ENCODE data around the gene SGPP2. TPM values are rescaled to one million over a fixed set of nuclear protein-coding genes. Genes with fewer than 3 reads are reported as not detected.
"Not testable (repeated sequence)": the region's sequence is repeated elsewhere in the genome, so short reads cannot be mapped to it uniquely, and the experiment has no call there.

The SGPP2 gene
- polyA plus RNA-seq, 4 donors = 4.0 to 19.1 (median 8.1) TPM

DNA sequence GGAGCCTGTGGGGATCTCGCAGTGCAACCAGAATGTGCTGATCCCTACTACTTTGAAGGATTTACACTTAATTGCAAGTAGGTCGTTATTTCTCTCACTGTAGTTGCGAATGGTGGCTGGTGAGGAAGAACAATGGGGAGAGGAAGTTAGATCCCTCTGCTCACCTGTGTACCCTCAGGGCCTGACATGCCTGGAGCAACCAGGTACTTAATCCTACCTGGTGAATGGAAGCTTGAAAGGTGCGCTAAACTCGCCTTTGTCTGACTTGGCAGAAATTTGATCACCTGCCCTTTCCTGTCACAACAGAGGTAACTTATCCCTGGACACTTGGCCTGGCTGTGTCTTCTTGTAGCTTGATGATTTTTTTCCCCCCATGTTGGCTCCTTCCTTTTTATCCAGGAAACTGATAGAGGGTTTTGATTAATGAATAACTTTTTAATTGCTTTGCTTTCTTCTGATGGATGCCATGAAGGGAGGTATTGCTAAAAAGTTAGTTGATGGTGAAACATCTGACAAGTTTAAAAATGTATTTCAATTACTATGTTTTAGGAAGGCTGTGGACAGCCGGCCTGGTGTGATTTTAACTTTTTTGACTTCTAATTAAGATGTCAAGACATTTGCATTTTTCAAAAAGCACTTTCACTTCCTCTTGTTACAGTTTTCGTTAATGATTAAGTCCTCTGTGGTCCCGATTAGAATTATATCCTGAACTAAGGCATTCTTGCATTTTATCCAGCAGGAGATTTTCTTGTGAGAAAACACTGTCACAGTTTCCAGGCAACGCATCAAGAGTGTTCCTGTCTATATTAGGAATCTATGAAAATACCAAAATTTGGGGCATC lies 9.2 kb downstream of the SGPP2 start:
- Histone ChIP-seq H3K4me1 (ENCODE audit: control insufficient read depth in 3 of 3, insufficient read depth in 2 of 3, low read depth in 1 of 3, low read length in 2 of 3) (peaks cover 0 to 12% (median 7%) of the 10 kb centered on the region in 3 donors), H3K4me3 (ENCODE audit: low read depth in 1 of 3, low read length in 3 of 3) (no peak overlapping the region), H3K27ac (ENCODE audit: low read depth in 1 of 3, low read length in 2 of 3) (peak overlapping the region in 2 of 3 donors; percentile 73 to 86), H3K27me3 (ENCODE audit: control insufficient read depth in 3 of 3, insufficient read depth in 3 of 3, low read length in 3 of 3) (no peaks in the 10 kb centered on the region), H3K36me3 (ENCODE audit: control insufficient read depth in 3 of 3, insufficient read depth in 2 of 3, low read depth in 1 of 3, low read length in 3 of 3) (no peaks in the 10 kb centered on the region), H3K9me3 (ENCODE audit: control insufficient read depth in 2 of 2, insufficient read depth in 1 of 2, low read depth in 1 of 2, low read length in 1 of 2) (no peaks in the 10 kb centered on the region)
- FAIRE-seq (no peak), DNase-seq (peak; percentile 44 to 70)
- 15 to 53% (median 34%) methylated on average over 9 of the region's 9 CpGs for WGBS, 3 donors

- no peak overlapping the region for H3K4me3 ChIP-seq (ENCODE audit: low read depth in 1 of 3, low read length in 3 of 3)
- no peak for FAIRE-seq
- peaks cover 0 to 12% (median 7%) of the 10 kb centered on the region in 3 donors for H3K4me1 ChIP-seq (ENCODE audit: control insufficient read depth in 3 of 3, insufficient read depth in 2 of 3, low read depth in 1 of 3, low read length in 2 of 3)
- 20 to 63% (median 32%) methylated on average over 4 of the region's 4 CpGs for WGBS, 3 donors
- H3K27ac ChIP-seq (ENCODE audit: low read depth in 1 of 3, low read length in 2 of 3) = peak overlapping the region in 2 of 3 donors; percentile 73 to 76
- DNase-seq = peak in 1 of 2 donors; percentile 45
- H3K36me3 ChIP-seq (ENCODE audit: control insufficient read depth in 3 of 3, insufficient read depth in 2 of 3, low read depth in 1 of 3, low read length in 3 of 3) = no peaks in the 10 kb centered on the region
- no peaks in the 10 kb centered on the region for H3K27me3 ChIP-seq (ENCODE audit: control insufficient read depth in 3 of 3, insufficient read depth in 3 of 3, low read length in 3 of 3)
- H3K9me3 ChIP-seq (ENCODE audit: control insufficient read depth in 2 of 2, insufficient read depth in 1 of 2, low read depth in 1 of 2, low read length in 1 of 2) = no peaks in the 10 kb centered on the region
Observed at GRCh38 chr2:222434204-222434603, 9.9 kb downstream of the SGPP2 start.

DNA sequence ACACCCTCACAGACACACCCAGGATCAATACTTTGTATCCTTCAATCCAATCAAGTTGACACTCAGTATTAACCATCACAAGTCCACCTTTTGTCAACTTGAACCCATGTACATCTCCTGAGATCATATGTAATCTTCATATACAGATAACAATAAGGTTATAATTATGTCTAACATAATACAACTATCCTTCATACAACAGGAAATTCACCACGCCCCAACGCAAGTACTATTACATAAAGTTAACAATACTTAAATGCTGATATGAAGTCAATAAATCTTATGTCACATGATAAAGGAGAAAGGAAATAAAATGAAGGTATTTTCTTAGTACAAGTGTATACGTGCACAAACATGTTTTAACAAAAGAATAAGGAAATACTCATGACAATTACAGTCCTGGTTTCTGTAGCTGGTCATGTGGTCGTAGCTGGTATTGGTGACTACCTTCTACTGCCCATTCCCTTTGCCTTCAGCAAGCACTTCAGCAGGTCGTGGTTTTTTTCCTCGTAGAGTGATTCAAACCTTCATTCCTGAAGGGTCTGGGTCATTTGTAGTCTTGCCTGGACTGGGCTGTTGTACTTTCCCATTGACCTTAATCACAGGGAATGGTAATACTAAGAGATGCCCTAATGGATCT lies 11.2 kb downstream of the SGPP2 start:
- H3K4me1 ChIP-seq (ENCODE audit: control insufficient read depth in 3 of 3, insufficient read depth in 2 of 3, low read depth in 1 of 3, low read length in 2 of 3) = peaks cover 0 to 12% (median 7%) of the 10 kb centered on the region in 3 donors
- peak; percentile 11 to 76 for DNase-seq
- not testable (repeated sequence) for H3K27me3 ChIP-seq (ENCODE audit: control insufficient read depth in 3 of 3, insufficient read depth in 3 of 3, low read length in 3 of 3); H3K4me3 ChIP-seq (ENCODE audit: low read depth in 1 of 3, low read length in 3 of 3); H3K9me3 ChIP-seq (ENCODE audit: control insufficient read depth in 2 of 2, insufficient read depth in 1 of 2, low read depth in 1 of 2, low read length in 1 of 2); H3K36me3 ChIP-seq (ENCODE audit: control insufficient read depth in 3 of 3, insufficient read depth in 2 of 3, low read depth in 1 of 3, low read length in 3 of 3)
- peak; percentile 85 for FAIRE-seq
- WGBS, 3 donors = 36 to 67% (median 52%) methylated on average over 6 of the region's 6 CpGs
- peak overlapping the region in 2 of 3 donors; percentile 57 to 78 for H3K27ac ChIP-seq (ENCODE audit: low read depth in 1 of 3, low read length in 2 of 3)

GRCh38 chr2:222436040-222436413 lies 11.7 kb downstream of the SGPP2 start:
- H3K4me1 ChIP-seq (ENCODE audit: control insufficient read depth in 3 of 3, insufficient read depth in 2 of 3, low read depth in 1 of 3, low read length in 2 of 3) = peaks cover 0 to 12% (median 7%) of the 10 kb centered on the region in 3 donors
- no peaks in the 10 kb centered on the region for H3K27me3 ChIP-seq (ENCODE audit: control insufficient read depth in 3 of 3, insufficient read depth in 3 of 3, low read length in 3 of 3)
- peak overlapping the region in 2 of 3 donors; percentile 56 to 57 for H3K27ac ChIP-seq (ENCODE audit: low read depth in 1 of 3, low read length in 2 of 3)
- DNase-seq = peak in 1 of 2 donors; percentile 9
- 71 to 82% (median 79%) methylated on average over 2 of the region's 2 CpGs for WGBS, 3 donors
- no peak overlapping the region for H3K4me3 ChIP-seq (ENCODE audit: low read depth in 1 of 3, low read length in 3 of 3)
- FAIRE-seq = no peak
- H3K9me3 ChIP-seq (ENCODE audit: control insufficient read depth in 2 of 2, insufficient read depth in 1 of 2, low read depth in 1 of 2, low read length in 1 of 2) = no peaks in the 10 kb centered on the region
- H3K36me3 ChIP-seq (ENCODE audit: control insufficient read depth in 3 of 3, insufficient read depth in 2 of 3, low read depth in 1 of 3, low read length in 3 of 3) = no peaks in the 10 kb centered on the region

DNA sequence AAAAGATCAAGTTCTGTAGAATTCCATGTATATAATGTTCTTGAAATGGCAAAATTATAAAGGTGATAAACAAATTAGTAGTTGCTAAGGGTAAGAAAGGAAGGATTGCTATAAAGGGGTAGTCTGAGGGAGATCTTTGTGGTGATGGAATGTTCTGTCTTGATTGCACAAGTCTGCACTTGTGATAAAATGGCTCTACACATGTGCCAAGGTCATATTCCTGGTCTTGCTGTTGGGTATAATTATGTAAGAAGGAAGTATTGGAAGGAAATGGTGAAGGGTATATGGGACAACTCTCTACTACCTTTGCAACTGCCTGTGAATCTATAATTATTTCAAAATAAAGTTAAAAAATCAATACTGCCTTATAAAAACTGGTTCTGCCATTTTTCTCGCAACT lies 15.3 kb downstream of the SGPP2 start:
- FAIRE-seq (no peak), DNase-seq (peak; percentile 20 to 64)
- H3K4me1 ChIP-seq (ENCODE audit: control insufficient read depth in 3 of 3, insufficient read depth in 2 of 3, low read depth in 1 of 3, low read length in 2 of 3) = peaks cover 0 to 3% (median 0%) of the 10 kb centered on the region in 3 donors
- no peaks in the 10 kb centered on the region for H3K9me3 ChIP-seq (ENCODE audit: control insufficient read depth in 2 of 2, insufficient read depth in 1 of 2, low read depth in 1 of 2, low read length in 1 of 2)
- H3K4me3 ChIP-seq (ENCODE audit: low read depth in 1 of 3, low read length in 3 of 3) = no peak overlapping the region
- no peaks in the 10 kb centered on the region for H3K36me3 ChIP-seq (ENCODE audit: control insufficient read depth in 3 of 3, insufficient read depth in 2 of 3, low read depth in 1 of 3, low read length in 3 of 3)
- 48 to 70% (median 56%) methylated on average over 1 of the region's 1 CpG for WGBS, 3 donors
- H3K27ac ChIP-seq (ENCODE audit: low read depth in 1 of 3, low read length in 2 of 3) = peak overlapping the region in 1 of 3 donors; percentile 73
- H3K27me3 ChIP-seq (ENCODE audit: control insufficient read depth in 3 of 3, insufficient read depth in 3 of 3, low read length in 3 of 3) = no peaks in the 10 kb centered on the region

DNA sequence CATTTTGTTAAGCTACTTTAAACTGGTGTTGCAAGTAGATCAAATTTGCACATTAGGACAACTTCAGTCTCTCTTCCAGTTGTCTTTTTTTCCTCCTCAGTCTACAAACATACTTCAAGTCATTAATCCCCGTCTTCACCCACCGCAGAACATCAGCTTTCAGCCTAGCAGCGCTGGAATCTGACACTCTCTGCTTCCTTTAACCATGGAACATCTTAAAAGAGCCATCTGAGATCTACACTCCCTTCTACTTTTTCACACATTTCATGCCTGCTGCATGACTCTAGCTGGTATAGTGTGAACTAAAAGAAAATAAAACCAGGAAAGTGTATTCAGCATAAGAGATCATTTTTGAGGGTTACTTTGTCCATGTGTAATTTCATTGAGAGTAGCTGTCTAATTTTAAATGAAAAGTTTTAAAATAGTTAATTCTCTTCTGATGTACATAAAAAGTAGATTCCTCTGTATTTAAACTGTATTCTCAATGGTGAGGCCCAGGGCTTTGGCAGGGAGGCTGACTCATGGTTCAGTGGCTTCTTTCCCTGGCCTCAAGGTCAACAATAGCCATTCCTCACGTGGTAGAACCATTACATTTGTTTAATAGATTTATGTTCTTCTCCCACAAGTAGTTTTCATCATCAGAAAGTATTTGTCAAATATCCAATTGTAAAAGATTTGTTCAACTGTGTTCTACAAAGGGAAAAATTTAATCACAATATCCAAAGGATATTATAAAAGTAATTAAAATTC lies 16.5 kb downstream of the SGPP2 start:
- Histone ChIP-seq H3K4me3 (ENCODE audit: low read depth in 1 of 3, low read length in 3 of 3) (no peak overlapping the region), H3K9me3 (ENCODE audit: control insufficient read depth in 2 of 2, insufficient read depth in 1 of 2, low read depth in 1 of 2, low read length in 1 of 2) (no peaks in the 10 kb centered on the region), H3K36me3 (ENCODE audit: control insufficient read depth in 3 of 3, insufficient read depth in 2 of 3, low read depth in 1 of 3, low read length in 3 of 3) (no peaks in the 10 kb centered on the region), H3K4me1 (ENCODE audit: control insufficient read depth in 3 of 3, insufficient read depth in 2 of 3, low read depth in 1 of 3, low read length in 2 of 3) (peaks cover 0 to 3% (median 0%) of the 10 kb centered on the region in 3 donors), H3K27ac (ENCODE audit: low read depth in 1 of 3, low read length in 2 of 3) (no peak overlapping the region), H3K27me3 (ENCODE audit: control insufficient read depth in 3 of 3, insufficient read depth in 3 of 3, low read length in 3 of 3) (no peaks in the 10 kb centered on the region)
- WGBS, 3 donors = 48 to 78% (median 61%) methylated on average over 4 of the region's 4 CpGs
- DNase-seq (peak; percentile 17 to 28), FAIRE-seq (no peak)

DNA sequence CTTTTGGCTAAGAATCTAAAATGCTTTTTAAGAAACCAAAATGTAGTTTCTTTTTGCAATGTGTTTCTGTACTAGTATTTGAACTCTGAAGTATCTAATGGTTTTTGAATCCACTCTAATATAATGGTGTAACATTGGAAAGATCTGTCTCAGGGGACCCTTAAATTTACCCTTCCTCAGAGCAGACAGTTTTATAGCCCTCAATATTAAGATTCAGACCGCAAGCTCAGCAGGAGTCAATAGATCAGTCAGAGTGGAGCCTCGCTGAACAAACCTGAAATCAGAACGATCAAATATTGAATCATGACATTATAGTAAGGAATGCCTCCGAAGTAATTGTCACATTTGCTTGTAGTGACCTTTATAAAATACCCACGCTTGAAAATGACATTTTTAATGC lies 18.3 kb downstream of the SGPP2 start:
- no peaks in the 10 kb centered on the region for H3K4me1 ChIP-seq (ENCODE audit: control insufficient read depth in 3 of 3, insufficient read depth in 2 of 3, low read depth in 1 of 3, low read length in 2 of 3)
- no peak for FAIRE-seq

GRCh38 chr2:222445227-222445626 lies 20.9 kb downstream of the SGPP2 start:
- FAIRE-seq = no peak

More for the DNA sequence above, 18.3 kb downstream of the SGPP2 start:
- Histone ChIP-seq H3K27ac (ENCODE audit: low read depth in 1 of 3, low read length in 2 of 3) (no peak overlapping the region), H3K27me3 (ENCODE audit: control insufficient read depth in 3 of 3, insufficient read depth in 3 of 3, low read length in 3 of 3) (no peaks in the 10 kb centered on the region), H3K36me3 (ENCODE audit: control insufficient read depth in 3 of 3, insufficient read depth in 2 of 3, low read depth in 1 of 3, low read length in 3 of 3) (no peaks in the 10 kb centered on the region), H3K9me3 (ENCODE audit: control insufficient read depth in 2 of 2, insufficient read depth in 1 of 2, low read depth in 1 of 2, low read length in 1 of 2) (no peaks in the 10 kb centered on the region), H3K4me3 (ENCODE audit: low read depth in 1 of 3, low read length in 3 of 3) (no peak overlapping the region)
- WGBS, 3 donors = 71 to 82% (median 77%) methylated on average over 5 of the region's 5 CpGs
- no peak for DNase-seq

More at GRCh38 chr2:222445227-222445626, 20.9 kb downstream of the SGPP2 start:
- H3K4me1 ChIP-seq (ENCODE audit: control insufficient read depth in 3 of 3, insufficient read depth in 2 of 3, low read depth in 1 of 3, low read length in 2 of 3) = no peaks in the 10 kb centered on the region
- H3K27me3 ChIP-seq (ENCODE audit: control insufficient read depth in 3 of 3, insufficient read depth in 3 of 3, low read length in 3 of 3) = no peaks in the 10 kb centered on the region
- H3K9me3 ChIP-seq (ENCODE audit: control insufficient read depth in 2 of 2, insufficient read depth in 1 of 2, low read depth in 1 of 2, low read length in 1 of 2) = no peaks in the 10 kb centered on the region
- 82 to 100% (median 91%) methylated on average over 1 of the region's 1 CpG for WGBS, 3 donors
- no peak overlapping the region for H3K4me3 ChIP-seq (ENCODE audit: low read depth in 1 of 3, low read length in 3 of 3)
- no peak overlapping the region for H3K27ac ChIP-seq (ENCODE audit: low read depth in 1 of 3, low read length in 2 of 3)
- DNase-seq = no peak
- no peaks in the 10 kb centered on the region for H3K36me3 ChIP-seq (ENCODE audit: control insufficient read depth in 3 of 3, insufficient read depth in 2 of 3, low read depth in 1 of 3, low read length in 3 of 3)
